GM21526 (cell line): ENCODE results near the gene NTN3.

Experiments used
- ATAC-seq: cut with Tn5 transposase; IDR thresholded peaks from one replicate; pipeline ENCODE4 v1.9.1; 2021; ENCODE audit warnings: moderate library complexity; ENCODE audit not compliant: unreplicated experiment, low FRiP score

NTN3 gene

GRCh38 chr16:2465653-2466415, 5.3 kb upstream of the NTN3 start:
- ATAC-seq = no peak

- ATAC-seq = no peak
These were observed 4.2 kb upstream of the NTN3 start for GRCh38 chr16:2466667-2467527.

GRCh38 chr16:2467528-2468232, 3.4 kb upstream of the NTN3 start:
- ATAC-seq = no peak

GRCh38 chr16:2468233-2468724, 2.8 kb upstream of the NTN3 start:
- no peak for ATAC-seq

GRCh38 chr16:2468725-2469398, 2.2 kb upstream of the NTN3 start:
- no peak for ATAC-seq

GRCh38 chr16:2469399-2470233, 1.5 kb upstream of the NTN3 start:
- no peak for ATAC-seq

- ATAC-seq = no peak
These were observed 879 bp upstream of the NTN3 start for GRCh38 chr16:2470234-2470601.

- ATAC-seq = no peak
These were observed 488 bp upstream of the NTN3 start for GRCh38 chr16:2470603-2471015.

GRCh38 chr16:2471653-2472487, 773 bp downstream of the NTN3 start:
- no peak for ATAC-seq

- ATAC-seq = no peak
These were observed 1.4 kb downstream of the NTN3 start for GRCh38 chr16:2472488-2472864.

- ATAC-seq = no peak
These were observed 1.9 kb downstream of the NTN3 start for GRCh38 chr16:2472885-2473445.

GRCh38 chr16:2473446-2473926, 2.4 kb downstream of the NTN3 start:
- ATAC-seq = no peak

GRCh38 chr16:2473999-2474876, 3.1 kb downstream of the NTN3 start:
- no peak for ATAC-seq

- ATAC-seq = no peak
These were observed 3.8 kb downstream of the NTN3 start, which contains the start of gene TBC1D24 for GRCh38 chr16:2474877-2475412. TSS of gene TBC1D24 (plus strand) at chr16:2475127. CDS start at chr16:2496149, 21,022 bp downstream.

GRCh38 chr16:2475413-2476344, 4.6 kb downstream of the NTN3 start:
- ATAC-seq = no peak

GRCh38 chr16:2476345-2476720, 5.2 kb downstream of the NTN3 start:
- ATAC-seq = no peak
